Liver (tissue), 9 donors: ENCODE measurements around the gene ARHGEF28. TPM values are rescaled to one million over a fixed set of nuclear protein-coding genes. Genes with fewer than 3 reads are reported as not detected.

Experiments
- DNase-seq: peaks from one replicate; pipeline ENCODE4 v3.0.0-alpha.2; 2017; ENCODE audit warnings: low spot score
- H3K27ac ChIP-seq, 2 donors: one replicate each; pipeline ENCODE4 v1.7.0; 2013; ENCODE audit warnings: inconsistent platforms in 2 of 2, low read length in 2 of 2, control low read depth in 1 of 2, low read depth in 1 of 2, mild to moderate bottlenecking in 1 of 2
- H3K27me3 ChIP-seq, 4 donors: one replicate each; pipeline versions ENCODE4 v1.6.1 to v1.7.0; 2013; ENCODE audit warnings: low read length in 3 of 4, inconsistent platforms in 1 of 4, mild to moderate bottlenecking in 1 of 4, moderate library complexity in 1 of 4; ENCODE audit not compliant: control insufficient read depth in 4 of 4, insufficient read depth in 4 of 4
- H3K36me3 ChIP-seq, 4 donors: one replicate each; pipeline versions ENCODE4 v1.6.1 to v1.7.0; 2013; ENCODE audit warnings: low read length in 3 of 4, mild to moderate bottlenecking in 3 of 4, low read depth in 1 of 4, moderate library complexity in 1 of 4; ENCODE audit not compliant: control insufficient read depth in 4 of 4, insufficient read depth in 3 of 4
- H3K4me1 ChIP-seq, 4 donors: one replicate each; pipeline versions ENCODE4 v1.6.1 to v1.7.0; 2013; ENCODE audit warnings: low read length in 3 of 4, mild to moderate bottlenecking in 3 of 4, moderate library complexity in 1 of 4; ENCODE audit not compliant: control insufficient read depth in 4 of 4, insufficient read depth in 4 of 4
- H3K4me3 ChIP-seq, 3 donors: one replicate each; pipeline versions ENCODE4 v1.6.1 to v1.7.0; 2013; ENCODE audit warnings: low read length in 3 of 3, control low read depth in 1 of 3, low read depth in 1 of 3, mild to moderate bottlenecking in 1 of 3
- H3K9ac ChIP-seq, 2 donors: one replicate each; pipeline ENCODE4 v1.7.0; 2013; ENCODE audit warnings: low read length in 2 of 2, mild to moderate bottlenecking in 2 of 2, moderate library complexity in 2 of 2, control low read depth in 1 of 2, low read depth in 1 of 2
- H3K9me3 ChIP-seq, 4 donors: one replicate each; pipeline versions ENCODE4 v1.6.1 to v1.7.0; 2013; ENCODE audit warnings: low read length in 3 of 4; ENCODE audit not compliant: control insufficient read depth in 4 of 4
- GABPA ChIP-seq, 2 donors: IDR thresholded peaks in 1 of 2; conservative IDR thresholded peaks in 1 of 2; 2 replicates each; pipeline ENCODE4 v1.6.1; 2016; ENCODE audit warnings: antibody characterized with exemption in 2 of 2, mild to moderate bottlenecking in 1 of 2, moderate library complexity in 1 of 2
- HNF4G ChIP-seq: IDR thresholded peaks from 2 replicates; pipeline ENCODE4 v1.6.1; 2016; ENCODE audit warnings: antibody characterized with exemption
- NR2F2 ChIP-seq: IDR thresholded peaks from 2 replicates; pipeline ENCODE4 v1.6.1; 2016; ENCODE audit warnings: antibody characterized with exemption
- RAD21 ChIP-seq, 2 donors: IDR thresholded peaks; 2 replicates each; pipeline ENCODE4 v1.6.1; 2016; ENCODE audit warnings: antibody characterized with exemption in 2 of 2, mild to moderate bottlenecking in 2 of 2
- RXRA ChIP-seq, 2 donors: IDR thresholded peaks; 2 replicates each; pipeline ENCODE4 v1.6.1; 2017 to 2018; ENCODE audit warnings: antibody characterized with exemption in 2 of 2, mild to moderate bottlenecking in 1 of 2
- WGBS: extraction: QIAGEN DNeasy Blood & Tissue Kit; methylation state at CpG from one replicate; pipeline ENCODE4 v1.1.7; 2013; 5-methylcytosine and 5-hydroxymethylcytosine counted together
- polyA plus RNA-seq, 2 donors: library from polyadenylated mRNA; stranded (reverse) in 1 of 2; unstranded in 1 of 2; fragments of 200-250 nt in 1 of 2; fragments of >200 nt in 1 of 2; fragmentation: Nextera tagmentation in 1 of 2; extraction: Ambion mirVana in 1 of 2; gene quantifications; one replicate each; pipeline versions ENCODE4 v1.2.1 to v1.2.3, GENCODE V29; 2013 to 2015
- total RNA-seq, 2 donors: library from RNA; depleted of rRNA; stranded (reverse); fragments of >200 nt; gene quantifications; one replicate each; pipeline ENCODE4 v1.2.3, GENCODE V29; 2014
- TF ChIP-seq, protein P1 (sequence below): IDR thresholded peaks from 2 replicates; pipeline ENCODE4 v1.6.1; 2016; ENCODE audit warnings: antibody characterized with exemption
- donor health status: healthy.
- donor health status: healthy.
- donor health status: healthy.
- donor health status: healthy.
- donor health status: healthy.

Gene ARHGEF28
- total and polyA plus RNA-seq, 4 donors: 1.6 to 13.9 (median 3.6) TPM

- Histone ChIP-seq H3K27ac (no peak overlapping the region), H3K27me3 (no peaks in the 10 kb centered on the region), H3K9ac (no peak overlapping the region), H3K36me3 (no peaks in the 10 kb centered on the region), H3K4me3 (no peak overlapping the region), H3K9me3 (no peaks in the 10 kb centered on the region), H3K4me1 (peaks cover 3 to 13% (median 7%) of the 10 kb centered on the region in 4 donors)
- WGBS: 85% methylated on average over 3 of the region's 3 CpGs
- no peak for DNase-seq
- TF ChIP-seq, protein P1, sequence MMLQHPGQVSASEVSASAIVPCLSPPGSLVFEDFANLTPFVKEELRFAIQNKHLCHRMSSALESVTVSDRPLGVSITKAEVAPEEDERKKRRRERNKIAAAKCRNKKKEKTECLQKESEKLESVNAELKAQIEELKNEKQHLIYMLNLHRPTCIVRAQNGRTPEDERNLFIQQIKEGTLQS: no peak
- TF ChIP-seq RAD21 (IDR thresholded peaks at IDR 0.05): no peak
Measured at GRCh38 chr5:73690015-73690414, 64.0 kb downstream of the ARHGEF28 start.

- no peak overlapping the region for H3K27ac ChIP-seq
- no peaks in the 10 kb centered on the region for H3K36me3 ChIP-seq
- H3K9me3 ChIP-seq: no peaks in the 10 kb centered on the region
- no peaks in the 10 kb centered on the region for H3K27me3 ChIP-seq
- no peak overlapping the region for H3K4me3 ChIP-seq
- TF ChIP-seq, protein P1: no peak
- no peak overlapping the region for H3K9ac ChIP-seq
- DNase-seq: no peak
- peaks cover 3 to 13% (median 7%) of the 10 kb centered on the region in 4 donors for H3K4me1 ChIP-seq
- WGBS: 66% methylated on average over 3 of the region's 3 CpGs
Measured at GRCh38 chr5:73691302-73692080, 65.5 kb downstream of the ARHGEF28 start.

DNA sequence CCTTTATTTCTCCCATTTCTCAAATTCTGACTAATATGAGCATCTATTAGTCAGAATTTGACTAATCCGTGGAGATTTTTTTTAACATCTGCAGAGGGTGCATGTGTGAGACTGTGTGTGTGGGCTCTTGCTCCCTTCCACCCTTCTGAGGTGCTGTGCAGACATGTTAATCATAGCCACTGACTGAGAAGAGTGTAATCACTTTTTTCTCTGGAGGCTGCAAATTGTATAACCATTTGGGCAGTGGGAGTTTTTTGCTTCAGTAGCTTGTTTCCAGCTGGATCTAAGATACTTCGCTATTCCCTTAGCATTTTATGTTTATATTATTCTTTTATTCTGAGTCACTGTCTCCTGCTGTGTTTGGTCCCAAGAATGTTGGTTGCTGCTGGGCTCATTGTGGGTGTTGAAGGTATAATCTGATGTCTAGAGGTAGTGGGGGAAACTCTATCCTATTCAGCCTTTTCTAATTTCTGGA, 66.2 kb downstream of the ARHGEF28 start:
- 85% methylated on average over 2 of the region's 2 CpGs for WGBS
- Histone ChIP-seq H3K9me3 (no peaks in the 10 kb centered on the region), H3K27me3 (no peaks in the 10 kb centered on the region), H3K4me3 (no peak overlapping the region), H3K27ac (no peak overlapping the region), H3K9ac (no peak overlapping the region), H3K36me3 (no peaks in the 10 kb centered on the region), H3K4me1 (peaks cover 3 to 13% (median 7%) of the 10 kb centered on the region in 4 donors)
- TF ChIP-seq RXRA (IDR thresholded peaks at IDR 0.05): no peak
- DNase-seq: no peak

DNA sequence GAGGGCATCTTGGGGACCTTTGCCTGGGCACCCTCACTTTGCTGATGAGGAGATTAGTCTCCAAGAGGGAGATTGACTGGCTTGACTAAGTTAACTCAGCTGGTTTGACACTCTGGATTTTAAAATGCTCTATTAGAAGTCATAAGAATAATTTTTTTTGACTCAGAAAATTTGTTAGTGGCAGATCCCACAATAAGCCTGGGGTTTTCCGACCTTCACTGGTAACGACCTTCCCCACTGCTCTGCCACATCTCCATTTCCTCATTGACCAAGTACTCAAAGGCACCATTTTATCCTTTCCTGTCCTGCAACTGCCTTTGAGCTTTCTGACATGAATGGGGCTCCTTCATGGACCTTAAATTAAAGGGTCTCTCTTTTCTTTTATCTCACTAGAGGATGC, 67.0 kb downstream of the ARHGEF28 start:
- no peak for DNase-seq
- Histone ChIP-seq H3K27me3 (no peaks in the 10 kb centered on the region), H3K27ac (peak overlapping the region in 1 of 2 donors; percentile 20), H3K9ac (no peak overlapping the region), H3K4me1 (peaks cover 3 to 13% (median 7%) of the 10 kb centered on the region in 4 donors), H3K36me3 (no peaks in the 10 kb centered on the region), H3K4me3 (no peak overlapping the region), H3K9me3 (no peaks in the 10 kb centered on the region)
- no peak for TF ChIP-seq NR2F2
- no peak for TF ChIP-seq RXRA (IDR thresholded peaks at IDR 0.05)
- TF ChIP-seq GABPA (IDR thresholded peaks at IDR 0.05 in 1 of 2, conservative IDR thresholded peaks at IDR 0.05 in 1 of 2): no peak
- TF ChIP-seq RAD21 (IDR thresholded peaks at IDR 0.05): no peak
- TF ChIP-seq HNF4G: no peak
- 97% methylated on average over 2 of the region's 2 CpGs for WGBS
